GM12874 (cell line): ENCODE measurements around the gene FXYD3.

Source experiments
- TF ChIP-seq, protein P1 (sequence below): IDR thresholded peaks from 2 replicates; pipeline ENCODE4 v1.5.1; 2011; ENCODE audit warnings: low read depth, mild to moderate bottlenecking, control low read depth, low read length, moderate library complexity; ENCODE audit not compliant: insufficient read depth

FXYD3 gene

DNA sequence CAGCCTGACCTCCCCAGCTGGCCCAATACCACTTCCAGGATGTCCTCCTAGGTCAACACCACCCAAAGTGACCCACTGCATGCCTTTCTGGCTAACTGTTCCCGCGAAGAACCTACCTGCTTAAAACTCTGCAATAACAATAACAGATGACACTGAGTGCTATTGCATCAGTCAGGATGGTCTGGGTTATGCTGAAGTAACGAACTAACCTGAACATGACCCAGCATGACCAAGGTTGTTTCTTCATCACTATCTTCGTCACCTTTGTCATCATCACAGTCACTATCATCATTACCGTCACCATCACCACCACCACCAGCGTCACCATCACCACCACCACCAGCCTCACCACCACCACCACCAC is 10.6 kb upstream of the FXYD3 start:
- TF ChIP-seq, protein P1, sequence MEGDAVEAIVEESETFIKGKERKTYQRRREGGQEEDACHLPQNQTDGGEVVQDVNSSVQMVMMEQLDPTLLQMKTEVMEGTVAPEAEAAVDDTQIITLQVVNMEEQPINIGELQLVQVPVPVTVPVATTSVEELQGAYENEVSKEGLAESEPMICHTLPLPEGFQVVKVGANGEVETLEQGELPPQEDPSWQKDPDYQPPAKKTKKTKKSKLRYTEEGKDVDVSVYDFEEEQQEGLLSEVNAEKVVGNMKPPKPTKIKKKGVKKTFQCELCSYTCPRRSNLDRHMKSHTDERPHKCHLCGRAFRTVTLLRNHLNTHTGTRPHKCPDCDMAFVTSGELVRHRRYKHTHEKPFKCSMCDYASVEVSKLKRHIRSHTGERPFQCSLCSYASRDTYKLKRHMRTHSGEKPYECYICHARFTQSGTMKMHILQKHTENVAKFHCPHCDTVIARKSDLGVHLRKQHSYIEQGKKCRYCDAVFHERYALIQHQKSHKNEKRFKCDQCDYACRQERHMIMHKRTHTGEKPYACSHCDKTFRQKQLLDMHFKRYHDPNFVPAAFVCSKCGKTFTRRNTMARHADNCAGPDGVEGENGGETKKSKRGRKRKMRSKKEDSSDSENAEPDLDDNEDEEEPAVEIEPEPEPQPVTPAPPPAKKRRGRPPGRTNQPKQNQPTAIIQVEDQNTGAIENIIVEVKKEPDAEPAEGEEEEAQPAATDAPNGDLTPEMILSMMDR, result no peak

DNA sequence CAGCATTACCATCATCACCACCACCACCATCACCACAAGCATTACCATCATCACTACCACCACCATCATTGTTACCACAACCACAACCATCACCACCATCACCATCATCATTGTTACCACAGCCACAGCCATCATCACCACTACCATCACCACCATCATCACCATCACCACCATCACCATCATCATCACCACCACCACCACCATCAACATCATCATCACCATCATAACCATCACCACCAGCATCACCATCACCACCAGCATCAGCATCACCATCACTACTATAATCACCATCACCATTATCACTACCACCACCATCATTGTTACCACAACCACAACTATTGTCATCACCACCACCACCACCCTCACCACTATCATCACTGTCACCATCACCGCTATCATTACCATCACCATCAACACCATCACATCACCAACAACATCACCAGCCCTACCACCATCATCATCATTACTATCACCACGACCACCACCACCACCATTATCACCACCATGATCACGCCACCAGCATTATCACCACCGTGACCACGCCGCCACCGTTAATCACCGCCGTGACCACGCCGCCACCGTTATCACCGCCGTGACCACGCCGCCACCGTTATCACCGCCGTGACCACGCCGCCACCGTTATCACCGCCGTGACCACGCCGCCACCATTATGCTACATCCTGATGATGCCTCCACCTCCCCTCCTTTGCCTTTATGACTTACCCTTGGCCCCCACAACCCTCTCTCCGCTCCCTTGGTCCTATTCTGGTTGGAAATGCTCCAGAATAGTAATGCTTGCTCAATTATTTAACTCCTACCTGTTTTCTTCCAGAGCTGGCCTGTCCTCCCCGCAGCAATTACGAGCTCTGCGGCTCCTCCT is 10.0 kb upstream of the FXYD3 start:
- TF ChIP-seq, protein P1, result no peak

DNA sequence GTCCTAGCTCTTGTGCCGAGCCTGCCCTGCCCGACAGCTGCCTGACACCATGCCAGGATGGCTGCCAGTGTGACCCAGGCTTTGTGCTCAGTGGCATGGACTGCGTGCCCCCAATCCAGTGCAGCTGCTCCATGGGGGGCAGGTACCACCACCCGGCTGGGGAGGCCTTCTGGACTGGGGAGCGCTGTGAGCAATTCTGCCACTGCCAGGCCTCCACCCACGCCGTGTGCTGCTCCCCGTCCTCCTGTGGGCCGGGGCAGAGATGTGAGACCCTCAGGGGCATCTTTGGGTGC is 9.4 kb upstream of the FXYD3 start:
- TF ChIP-seq, protein P1, result no peak

DNA sequence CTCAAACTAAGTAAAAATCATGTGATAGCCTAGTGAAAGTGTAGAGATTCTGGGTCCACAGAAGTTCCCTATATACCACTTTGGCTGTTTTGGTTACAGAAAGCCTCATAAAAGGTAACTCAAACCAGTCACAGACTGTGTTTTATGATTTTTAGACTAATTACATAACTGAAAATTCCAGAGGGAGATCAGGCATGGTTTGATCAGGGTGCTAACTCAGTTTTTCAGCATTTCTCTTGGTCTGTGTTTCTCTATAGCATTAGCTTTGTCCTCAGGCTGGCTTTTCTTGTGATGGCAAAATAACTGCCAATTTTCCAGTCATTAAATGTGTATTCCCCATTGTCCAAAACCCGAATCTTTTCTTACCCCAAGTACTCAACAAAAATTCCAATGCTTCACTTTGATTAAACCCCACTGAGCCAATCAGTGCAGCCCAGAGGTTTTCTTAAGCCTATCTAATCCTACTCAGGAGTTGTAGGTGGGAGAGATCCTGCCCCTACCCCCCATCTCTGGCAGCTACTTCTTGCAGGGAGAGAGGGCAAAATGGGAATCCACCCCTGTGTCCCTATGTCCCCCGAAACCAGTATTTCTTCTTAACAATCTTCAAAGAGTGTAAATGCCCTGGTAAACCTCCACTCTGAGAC is 8.6 kb upstream of the FXYD3 start:
- TF ChIP-seq, protein P1, result no peak

DNA sequence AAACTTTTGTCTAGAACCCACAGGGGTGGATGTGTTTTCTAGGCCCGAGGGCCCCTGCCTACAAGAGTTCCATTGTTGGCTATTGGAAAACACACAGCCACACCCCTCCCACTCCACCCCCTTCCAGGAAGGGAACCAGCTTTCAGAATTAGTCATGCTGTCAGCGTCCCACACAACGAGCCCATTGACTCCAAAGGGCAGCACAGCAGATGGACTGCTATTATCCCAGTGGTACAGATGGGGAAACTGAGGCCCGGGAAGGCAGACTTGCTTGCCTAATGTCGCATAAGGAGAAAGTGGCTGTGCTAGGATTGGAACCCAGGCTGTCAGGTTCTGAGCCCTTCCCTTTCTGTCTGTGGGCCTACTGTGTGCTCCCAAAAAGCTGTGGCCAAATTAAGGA is 8.1 kb upstream of the FXYD3 start:
- TF ChIP-seq, protein P1, result no peak

DNA sequence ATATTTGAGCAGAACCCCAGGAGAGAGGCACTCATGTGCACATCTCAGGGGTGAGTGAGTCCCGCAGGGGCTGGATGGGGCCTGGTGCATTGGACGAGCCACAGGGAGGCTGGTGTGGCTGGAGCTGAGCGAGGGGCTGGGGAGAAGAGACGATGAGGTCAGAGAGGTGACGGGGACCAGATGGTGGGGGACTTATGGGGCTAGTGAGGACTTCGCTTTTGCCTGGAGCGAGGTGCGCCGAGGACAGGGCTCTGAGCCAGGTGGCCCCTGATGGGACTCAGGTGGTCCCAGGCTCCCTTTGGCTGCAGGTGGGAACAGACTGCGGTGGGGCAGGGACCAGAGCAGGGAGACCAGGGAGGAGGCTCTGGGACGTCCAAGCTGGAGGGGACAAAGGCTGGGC is 6.9 kb upstream of the FXYD3 start:
- TF ChIP-seq, protein P1, result no peak

DNA sequence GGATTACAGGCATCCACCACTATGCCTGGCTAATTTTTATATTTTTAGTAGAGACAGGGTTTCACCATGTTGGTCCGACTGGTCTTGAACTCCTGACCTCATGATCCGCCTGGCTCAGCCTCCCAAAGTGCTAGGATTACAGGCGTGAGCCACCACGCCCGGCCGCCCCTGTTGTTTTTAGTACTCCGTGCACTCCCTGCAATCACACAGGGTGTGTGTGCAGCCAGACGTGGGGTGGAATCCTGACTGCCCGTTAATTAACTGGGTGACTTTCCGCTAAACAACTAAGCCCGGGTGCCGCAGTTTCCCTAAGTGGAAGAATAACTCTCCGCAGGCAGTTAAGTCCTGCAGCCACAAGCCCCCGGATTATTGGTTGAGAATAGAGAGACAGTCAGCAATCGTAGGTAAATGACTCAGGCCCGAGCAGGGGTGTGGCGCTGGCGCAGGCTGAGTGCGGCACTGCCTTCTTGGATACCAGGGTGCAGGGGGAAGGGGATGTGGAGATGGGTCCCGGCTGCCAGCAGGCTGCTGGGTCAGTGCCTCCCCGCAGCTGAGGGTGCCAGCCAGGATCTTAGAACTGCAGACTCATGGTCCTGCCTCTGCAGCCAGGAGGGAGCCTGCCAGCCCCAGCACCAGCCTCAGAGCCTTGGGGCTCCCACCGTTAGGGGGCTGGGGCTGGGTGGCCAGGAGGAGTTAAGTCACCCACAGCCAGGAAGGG is 6.1 kb upstream of the FXYD3 start:
- TF ChIP-seq, protein P1, result no peak
